HG03460 (cell line): Measurements from ENCODE around the gene SFT2D2.

Source experiments
- ATAC-seq: cut with Tn5 transposase; IDR thresholded peaks from one replicate; pipeline ENCODE4 v1.9.1; 2021; ENCODE audit not compliant: unreplicated experiment

The SFT2D2 gene

DNA sequence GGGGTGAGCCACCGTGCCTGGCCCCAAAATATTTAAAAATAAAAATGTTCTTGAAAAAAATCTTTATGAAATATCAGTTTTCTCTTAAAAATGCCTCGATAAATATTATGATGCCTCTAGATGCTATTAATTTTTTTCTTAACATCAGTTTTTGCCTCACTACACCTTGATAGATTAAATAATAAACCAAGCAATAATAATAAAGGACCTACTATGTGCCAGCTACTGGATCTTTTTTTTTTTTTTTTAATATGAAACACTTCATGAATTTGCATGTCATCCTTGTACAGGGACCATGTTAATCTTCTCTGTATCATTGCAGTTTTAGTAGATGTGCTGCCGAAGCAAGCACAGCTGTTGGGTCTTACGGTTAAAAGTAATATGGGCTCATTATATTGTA, 37.3 kb downstream of the SFT2D2 start:
- ATAC-seq: no peak

- no peak for ATAC-seq
Measured at GRCh38 chr1:168264296-168264695, 38.5 kb downstream of the SFT2D2 start.

DNA sequence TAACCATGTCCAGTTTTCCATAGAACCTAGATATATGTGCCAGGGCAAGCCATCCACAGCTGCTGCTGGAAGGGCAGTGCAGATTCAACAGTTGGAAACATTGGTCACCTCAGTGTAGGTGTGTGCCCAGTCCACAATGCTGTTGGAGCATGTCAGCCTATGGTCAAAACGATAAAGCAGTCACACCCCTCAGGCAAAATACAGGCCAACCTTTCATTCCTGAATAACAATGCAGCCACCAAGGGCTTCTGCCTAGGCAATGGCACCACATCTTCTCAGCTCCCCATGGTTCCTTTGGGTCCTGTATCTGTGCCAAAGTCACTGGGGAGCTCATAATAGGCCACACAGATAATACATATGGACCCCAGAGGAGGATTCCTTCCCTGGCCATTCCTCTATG, 39.8 kb downstream of the SFT2D2 start:
- ATAC-seq: no peak

DNA sequence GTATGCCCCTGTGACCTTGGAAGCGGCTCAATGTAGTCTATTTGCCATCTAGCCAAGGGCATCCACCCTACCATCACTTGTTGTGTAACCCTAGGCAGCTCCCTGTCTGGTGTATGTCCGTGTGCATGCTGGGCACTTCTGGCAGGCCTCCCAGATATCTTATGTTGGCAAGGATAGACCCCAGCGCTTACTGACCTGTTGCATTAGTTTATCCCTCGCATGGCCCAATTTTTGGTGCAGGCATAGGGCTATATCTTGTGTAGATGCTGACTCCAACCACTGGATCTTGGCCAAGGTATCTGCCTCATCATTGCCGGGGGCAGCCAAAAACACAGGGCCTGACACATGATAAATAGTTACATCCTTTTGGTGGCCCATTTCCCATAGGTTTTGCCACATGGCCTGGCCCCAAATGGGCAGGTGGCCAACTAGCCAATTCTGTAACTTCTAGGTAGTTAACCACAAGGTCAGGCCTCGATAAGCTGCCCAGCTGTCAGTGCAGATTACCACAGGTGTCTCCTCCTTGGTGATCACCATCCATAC, 40.9 kb downstream of the SFT2D2 start:
- no peak for ATAC-seq

DNA sequence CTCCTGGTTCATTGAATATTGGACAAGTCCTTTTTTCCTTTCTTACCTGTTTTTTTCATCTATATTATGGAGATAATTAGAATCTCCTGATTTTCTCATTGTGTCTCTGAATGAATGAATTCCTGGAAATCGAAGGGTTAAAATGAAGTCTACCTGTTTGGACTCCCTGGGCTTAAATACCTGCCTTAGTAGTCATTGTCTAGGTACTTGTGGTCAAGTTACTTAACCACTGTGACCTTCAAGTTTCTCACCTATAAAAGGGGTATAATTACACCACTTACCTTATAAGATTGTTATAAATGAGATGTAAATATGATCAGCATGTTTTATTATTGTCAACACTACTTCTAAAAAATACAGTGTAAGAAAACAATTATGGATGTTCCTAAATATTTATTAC, 45.8 kb downstream of the SFT2D2 start:
- ATAC-seq: no peak

DNA sequence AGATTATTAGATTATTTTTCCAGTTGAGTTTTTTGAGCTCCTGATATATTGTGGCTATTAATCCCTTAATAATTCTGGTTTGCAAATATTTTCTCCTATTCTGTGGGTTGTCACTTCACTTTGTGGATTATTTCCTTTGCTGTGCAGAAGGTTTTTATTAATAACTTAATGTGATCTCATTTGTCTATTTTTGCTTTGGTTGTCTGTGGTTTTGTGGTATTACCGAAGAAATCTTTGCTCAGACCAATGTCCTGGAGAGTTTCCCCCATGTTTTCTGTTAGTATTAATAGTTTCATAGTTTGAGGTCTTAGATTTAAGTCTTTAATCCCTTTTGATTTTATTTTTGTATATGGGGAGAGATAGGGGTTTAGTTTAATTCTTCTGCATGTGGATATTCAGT, 47.8 kb downstream of the SFT2D2 start:
- no peak for ATAC-seq

DNA sequence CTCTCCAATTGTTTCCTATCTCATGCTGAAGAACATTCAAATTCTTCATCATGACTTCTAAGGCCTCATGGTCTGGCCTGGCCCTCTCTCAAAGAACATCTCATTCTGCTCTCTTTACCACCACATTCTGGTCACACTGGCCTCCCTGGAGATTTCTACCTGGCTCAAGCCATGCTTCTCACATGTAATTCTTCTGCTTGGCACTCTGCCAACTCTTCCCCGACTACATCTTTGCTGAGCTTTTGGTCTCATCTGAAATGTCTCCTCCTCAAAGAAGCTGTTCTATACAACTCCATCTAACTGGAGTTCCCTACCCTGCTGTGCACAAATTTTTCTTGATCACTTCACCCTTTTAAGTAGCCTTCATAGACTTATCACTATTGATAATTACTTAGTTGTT, 53.4 kb downstream of the SFT2D2 start:
- ATAC-seq: no peak

DNA sequence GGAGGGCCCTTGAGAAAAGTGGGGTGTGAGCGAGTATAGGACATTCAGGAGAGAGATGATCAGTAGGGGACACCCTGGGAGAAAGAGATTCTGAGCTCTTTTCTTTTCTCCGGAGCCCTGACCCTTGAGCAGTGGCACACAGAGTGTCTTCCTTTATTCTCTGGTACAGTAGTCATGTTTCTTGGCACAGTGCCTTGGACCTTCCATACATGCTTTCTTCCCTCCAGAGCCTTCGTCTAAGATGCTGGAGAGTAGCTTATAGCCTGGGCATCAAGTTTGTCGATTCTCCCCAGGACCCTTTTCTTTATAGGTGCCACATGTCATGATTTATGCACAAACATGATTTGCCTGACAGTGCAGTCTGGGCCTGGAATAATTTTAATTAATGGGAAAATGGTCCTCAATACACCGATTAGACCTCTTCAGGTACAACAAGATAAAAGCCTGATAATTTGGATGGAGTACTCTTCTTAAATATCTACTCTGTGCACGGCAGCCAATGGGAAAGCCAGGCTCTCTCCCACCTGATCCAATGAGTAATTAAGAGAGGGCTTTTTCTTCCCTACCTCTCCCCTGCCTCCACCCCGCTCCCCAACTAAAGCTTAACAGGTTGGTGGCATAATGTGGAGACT, 54.6 kb downstream of the SFT2D2 start, which contains the start of gene TBX19:
Gene TBX19, plus strand, starts transcription at position 582 of the 632 bp plus-strand sequence. CDS start 214 bp downstream, outside the sequence.
- no peak for ATAC-seq

DNA sequence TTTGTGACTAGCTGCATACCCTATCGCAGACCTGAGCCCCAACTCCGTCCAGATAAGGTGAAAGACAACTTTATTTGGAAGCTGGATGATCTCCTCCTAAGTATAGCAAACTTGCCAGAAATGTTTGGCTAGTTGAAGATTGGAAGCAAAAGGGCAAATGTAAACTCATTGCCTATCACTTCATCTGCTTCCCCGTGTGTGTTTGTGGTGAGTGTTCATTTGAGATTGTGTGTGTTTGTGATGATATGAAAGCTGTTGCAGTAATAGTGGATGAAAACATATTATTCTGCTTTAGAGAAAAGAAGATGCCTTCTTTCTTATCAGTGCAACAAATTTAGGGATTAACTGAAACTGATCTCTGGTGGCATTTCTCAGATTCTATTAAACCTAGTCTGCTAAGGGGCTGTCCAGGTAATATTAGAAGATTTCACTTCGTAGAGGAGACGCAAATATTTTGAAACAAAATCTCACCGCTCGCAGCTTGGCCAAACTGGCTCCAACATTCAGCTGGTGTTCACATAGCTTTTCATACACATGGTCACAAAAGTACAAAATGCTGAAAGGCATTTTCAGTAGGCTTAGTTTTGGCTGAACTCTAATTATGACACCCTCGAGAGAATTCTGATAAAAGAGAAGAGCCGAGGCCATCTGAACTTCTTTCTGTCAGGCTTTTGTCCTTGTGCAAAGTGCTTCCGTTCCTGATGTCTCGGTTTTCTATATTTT, 56.0 kb downstream of the SFT2D2 start:
- ATAC-seq: no peak

DNA sequence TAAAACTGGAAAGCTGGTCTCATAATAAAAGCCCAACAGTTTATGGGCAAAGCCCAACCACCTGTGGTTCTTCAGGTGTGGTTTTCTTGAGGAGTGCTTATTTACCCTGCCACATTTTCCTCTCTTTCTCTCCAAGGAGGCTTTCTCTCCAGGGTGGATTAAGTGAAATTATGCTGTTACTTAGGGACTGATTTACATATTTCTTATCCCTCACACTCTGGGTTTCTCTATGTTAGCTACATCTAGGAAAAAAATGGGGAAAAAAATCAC, 59.7 kb downstream of the SFT2D2 start:
- no peak for ATAC-seq

DNA sequence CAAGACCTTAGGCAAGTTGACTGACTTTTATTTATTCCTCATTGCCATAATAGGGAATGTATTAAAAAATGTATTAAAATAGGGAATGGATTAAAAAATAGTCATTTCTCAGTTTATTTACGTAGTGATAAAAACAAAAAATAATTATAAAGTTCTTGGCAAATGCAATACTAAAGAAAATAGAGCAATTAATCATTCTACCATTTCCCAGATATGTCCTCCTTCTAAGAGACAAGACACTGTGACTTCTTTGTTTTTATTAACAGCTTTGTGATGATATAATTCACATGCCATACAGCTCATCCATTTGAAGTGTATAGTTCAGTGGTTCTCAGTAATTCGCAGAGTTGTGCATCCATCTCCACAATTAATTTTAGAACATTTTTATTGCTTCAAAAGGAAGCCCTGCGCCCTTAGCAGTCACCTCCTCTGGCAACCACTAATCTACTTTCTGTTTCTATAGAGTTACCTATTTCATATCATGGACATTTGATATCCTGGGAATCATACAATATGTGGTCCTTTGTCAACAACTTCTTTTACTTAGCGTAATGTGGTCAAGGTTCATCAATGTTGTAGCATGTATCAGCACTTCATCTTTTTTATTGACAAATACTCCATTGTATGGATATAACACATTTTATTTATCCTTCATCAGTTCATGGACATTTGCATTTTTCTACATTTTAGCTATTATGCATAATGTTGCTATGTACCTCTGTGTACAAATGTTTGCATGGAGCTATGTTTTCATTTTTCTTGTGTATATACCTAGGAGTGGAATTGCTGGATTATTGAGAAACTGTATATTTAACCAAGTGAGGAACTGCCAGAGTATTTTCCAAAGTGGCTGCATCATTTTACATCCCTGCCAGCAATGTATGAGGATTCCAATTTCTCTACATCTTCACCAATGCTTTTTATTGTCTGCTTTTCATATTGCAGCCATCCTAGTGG, 60.4 kb downstream of the SFT2D2 start:
- no peak for ATAC-seq

GRCh38 chr1:168287237-168287664, 61.4 kb downstream of the SFT2D2 start:
- ATAC-seq: no peak

DNA sequence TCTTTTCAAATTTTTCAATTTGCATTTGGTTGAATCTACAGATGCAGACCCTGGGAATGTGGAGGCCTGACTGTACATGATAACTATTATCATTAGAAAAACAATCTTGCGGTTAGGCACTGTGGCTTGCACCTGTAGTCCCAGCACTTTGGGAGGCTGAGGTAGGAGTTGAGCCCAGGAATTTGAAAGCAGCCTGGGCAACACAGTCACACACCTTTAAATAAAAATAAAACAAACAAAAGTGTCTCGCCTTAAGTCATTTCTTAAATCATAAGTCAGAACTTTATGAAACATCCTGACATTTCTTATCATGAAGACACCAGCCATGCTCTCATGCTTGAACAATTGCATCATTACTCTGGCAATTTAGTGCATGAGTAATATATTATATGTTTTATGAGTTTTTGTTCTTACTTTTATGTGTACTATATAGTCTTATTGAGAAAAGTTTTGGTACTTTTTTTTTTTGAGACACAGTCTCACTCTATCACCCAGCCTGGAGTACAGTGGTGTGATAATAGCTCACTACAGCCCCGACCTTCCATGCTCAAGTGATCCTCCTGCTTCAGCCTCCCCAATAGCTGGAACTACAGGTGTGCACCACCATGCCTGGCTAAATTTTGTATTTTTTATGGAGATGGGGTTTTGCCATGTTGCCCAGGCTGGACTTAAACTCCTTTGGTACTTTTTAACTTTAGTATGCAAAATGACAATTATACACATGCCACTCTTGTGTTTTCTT, 62.7 kb downstream of the SFT2D2 start:
- no peak for ATAC-seq

GRCh38 chr1:168291222-168291837, 65.5 kb downstream of the SFT2D2 start:
- no peak for ATAC-seq

DNA sequence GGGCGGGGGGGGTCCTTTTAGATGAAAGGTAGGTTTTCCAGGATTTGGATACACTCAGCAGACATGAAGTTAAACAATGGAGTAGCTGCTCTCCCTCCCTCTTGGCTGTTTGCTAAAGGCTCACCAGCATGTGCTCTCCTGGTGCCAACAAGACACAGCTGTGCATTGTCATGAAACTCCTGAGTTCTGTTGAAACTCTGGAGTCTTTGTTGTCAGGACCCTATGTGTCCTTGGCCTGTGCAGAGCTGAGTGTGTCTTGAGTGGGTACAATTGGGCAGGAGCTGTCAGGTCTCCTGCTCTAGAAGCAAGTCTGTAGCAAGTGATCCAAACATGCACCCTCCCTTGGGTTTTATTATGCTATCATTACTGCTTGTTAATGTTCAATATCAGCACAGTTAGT, 67.6 kb downstream of the SFT2D2 start:
- ATAC-seq: no peak

GRCh38 chr1:168295411-168296114, 69.8 kb downstream of the SFT2D2 start:
- ATAC-seq: no peak

DNA sequence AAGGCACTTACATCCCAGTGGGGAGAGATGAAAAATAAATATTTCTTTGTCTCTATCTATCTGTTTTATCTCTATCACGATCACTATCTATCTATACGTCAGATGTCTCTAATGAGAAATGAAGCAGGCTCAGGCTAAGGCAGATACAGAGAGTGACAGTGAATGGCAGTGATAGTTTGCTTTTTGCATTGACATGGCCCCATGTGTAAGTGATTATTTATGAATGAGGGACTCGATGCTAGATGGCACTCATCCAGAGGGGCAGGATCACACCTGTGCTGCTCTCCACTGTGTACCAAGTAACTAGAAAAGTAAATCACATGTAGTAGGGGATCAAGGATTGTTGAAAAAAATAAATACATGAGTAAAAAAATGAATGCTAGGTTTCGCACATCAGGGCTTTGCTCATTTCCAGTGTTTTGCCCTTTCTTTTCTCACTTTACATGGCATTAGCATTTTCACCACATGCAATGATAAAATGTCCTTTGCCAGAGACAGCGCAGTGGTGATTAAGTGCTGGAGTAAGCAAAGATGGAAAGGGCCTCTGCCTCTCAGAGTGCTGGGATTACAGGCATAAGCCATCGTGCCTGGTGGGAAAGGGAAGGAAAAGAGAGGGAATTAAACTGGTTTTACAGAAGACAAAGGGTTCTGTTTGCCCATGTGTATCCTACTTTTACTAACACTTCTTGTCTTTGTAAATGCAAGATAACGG, 71.4 kb downstream of the SFT2D2 start:
- ATAC-seq: no peak

- ATAC-seq: no peak
Measured at GRCh38 chr1:168298446-168298845, 72.6 kb downstream of the SFT2D2 start.

- ATAC-seq: no peak
Measured at GRCh38 chr1:168300626-168301025, 74.8 kb downstream of the SFT2D2 start.
